ENCODE data around the gene ERMP1. TPM values are rescaled to one million over a fixed set of nuclear protein-coding genes. Genes with fewer than 3 reads are reported as not detected.

The ERMP1 gene
- total and polyA plus RNA-seq, 12 donors = 5.1 to 26.2 (median 22.3) TPM

DNA sequence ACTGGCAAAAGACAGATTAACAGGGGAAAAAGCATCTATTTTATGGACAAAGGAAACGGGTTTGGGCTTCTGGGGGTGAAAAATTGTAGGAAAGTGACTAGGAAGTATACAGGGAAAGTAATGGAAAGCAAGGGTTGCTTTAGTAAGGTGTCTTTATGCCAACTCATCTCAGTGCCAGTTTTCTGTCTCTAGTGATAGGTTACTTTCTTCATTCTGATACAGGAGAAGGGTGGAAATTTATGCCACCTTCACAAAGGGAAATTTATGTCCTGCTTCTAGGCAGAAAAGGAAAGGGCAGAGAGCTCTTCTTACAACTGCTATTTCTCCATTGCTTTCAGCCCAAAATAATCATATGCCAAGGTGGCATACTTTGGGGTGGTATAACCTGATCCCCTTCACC is 20.1 kb upstream of the ERMP1 start:
- intact Hi-C loops (cut with DNase I) = no loop called here
- WGBS, 2 donors = 74 to 83% methylated on average over 1 of the region's 1 CpG

DNA sequence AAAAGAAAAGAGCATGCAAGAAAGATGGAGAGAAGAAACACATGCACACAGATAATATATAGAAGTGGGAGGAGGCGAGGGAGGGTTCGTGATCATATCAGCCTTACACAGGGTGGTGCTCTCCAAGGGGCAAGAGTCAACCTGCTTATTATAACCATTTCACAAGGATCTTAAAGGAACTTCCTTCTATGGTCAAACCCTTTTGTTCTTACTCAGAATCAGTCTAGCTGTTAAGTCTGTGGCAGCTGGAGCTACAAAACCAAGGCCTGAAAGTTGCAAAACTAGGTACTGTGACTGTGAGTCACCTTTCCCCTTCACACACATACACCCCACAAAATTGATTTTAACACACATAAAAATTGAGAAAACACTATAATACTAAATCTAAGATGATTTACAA is 18.5 kb upstream of the ERMP1 start:
- 83 to 87% methylated on average over 2 of the region's 2 CpGs for WGBS, 2 donors
- Histone ChIP-seq H3K9me3 (no peaks in the 10 kb centered on the region), H3K4me1 (peaks cover 0 to 14% (median 0%) of the 10 kb centered on the region in 9 donors), H3K4me3 (no peak overlapping the region), H3K27ac (no peak overlapping the region), H3K27me3 (no peaks in the 10 kb centered on the region), H3K36me3 (no peaks in the 10 kb centered on the region)
- TF ChIP-seq, protein P1, sequence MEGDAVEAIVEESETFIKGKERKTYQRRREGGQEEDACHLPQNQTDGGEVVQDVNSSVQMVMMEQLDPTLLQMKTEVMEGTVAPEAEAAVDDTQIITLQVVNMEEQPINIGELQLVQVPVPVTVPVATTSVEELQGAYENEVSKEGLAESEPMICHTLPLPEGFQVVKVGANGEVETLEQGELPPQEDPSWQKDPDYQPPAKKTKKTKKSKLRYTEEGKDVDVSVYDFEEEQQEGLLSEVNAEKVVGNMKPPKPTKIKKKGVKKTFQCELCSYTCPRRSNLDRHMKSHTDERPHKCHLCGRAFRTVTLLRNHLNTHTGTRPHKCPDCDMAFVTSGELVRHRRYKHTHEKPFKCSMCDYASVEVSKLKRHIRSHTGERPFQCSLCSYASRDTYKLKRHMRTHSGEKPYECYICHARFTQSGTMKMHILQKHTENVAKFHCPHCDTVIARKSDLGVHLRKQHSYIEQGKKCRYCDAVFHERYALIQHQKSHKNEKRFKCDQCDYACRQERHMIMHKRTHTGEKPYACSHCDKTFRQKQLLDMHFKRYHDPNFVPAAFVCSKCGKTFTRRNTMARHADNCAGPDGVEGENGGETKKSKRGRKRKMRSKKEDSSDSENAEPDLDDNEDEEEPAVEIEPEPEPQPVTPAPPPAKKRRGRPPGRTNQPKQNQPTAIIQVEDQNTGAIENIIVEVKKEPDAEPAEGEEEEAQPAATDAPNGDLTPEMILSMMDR (IDR thresholded peaks at IDR 0.05) = no peak
- intact Hi-C loops (cut with DNase I) = no loop called here
- DNase-seq (no peak), ATAC-seq (peak in 1 of 8 donors; percentile 37)

More for the DNA sequence above, 20.1 kb upstream of the ERMP1 start:
- H3K36me3 ChIP-seq = peaks cover 0 to 3% (median 0%) of the 10 kb centered on the region in 9 donors
- no peak for DNase-seq
- peaks cover 0 to 14% (median 0%) of the 10 kb centered on the region in 9 donors for H3K4me1 ChIP-seq
- no peaks in the 10 kb centered on the region for H3K9me3 ChIP-seq
- H3K27me3 ChIP-seq = no peaks in the 10 kb centered on the region
- TF ChIP-seq, protein P1 (IDR thresholded peaks at IDR 0.05) = no peak
- no peak overlapping the region for H3K27ac ChIP-seq
- H3K4me3 ChIP-seq = no peak overlapping the region
- no peak for ATAC-seq

DNA sequence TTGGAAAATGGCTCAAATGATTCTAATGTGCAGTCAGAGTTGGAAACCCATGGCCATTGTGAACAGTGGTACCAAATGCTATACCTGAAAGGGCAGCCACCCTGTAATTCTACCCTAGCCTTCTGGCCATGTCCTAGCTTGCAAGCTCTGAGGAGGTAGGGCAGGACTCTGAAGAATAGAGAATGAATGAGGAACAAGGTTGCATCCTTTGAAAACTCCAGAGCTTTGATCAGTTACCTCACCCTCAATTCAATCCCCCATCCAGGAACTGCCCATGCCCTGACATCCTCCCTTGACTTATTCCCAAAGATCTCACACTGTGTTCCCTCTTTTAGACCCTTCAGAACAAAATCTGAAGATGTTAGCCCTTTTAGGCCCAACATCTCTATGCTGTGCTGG is 17.8 kb upstream of the ERMP1 start:
- no peak overlapping the region for H3K4me3 ChIP-seq
- TF ChIP-seq, protein P1 (IDR thresholded peaks at IDR 0.05) = no peak
- no peaks in the 10 kb centered on the region for H3K27me3 ChIP-seq
- intact Hi-C loops (cut with DNase I) = no loop called here
- ATAC-seq (no peak), DNase-seq (no peak)
- no peak overlapping the region for H3K27ac ChIP-seq
- H3K36me3 ChIP-seq = no peaks in the 10 kb centered on the region
- peaks cover 0 to 14% (median 0%) of the 10 kb centered on the region in 9 donors for H3K4me1 ChIP-seq
- no peaks in the 10 kb centered on the region for H3K9me3 ChIP-seq

DNA sequence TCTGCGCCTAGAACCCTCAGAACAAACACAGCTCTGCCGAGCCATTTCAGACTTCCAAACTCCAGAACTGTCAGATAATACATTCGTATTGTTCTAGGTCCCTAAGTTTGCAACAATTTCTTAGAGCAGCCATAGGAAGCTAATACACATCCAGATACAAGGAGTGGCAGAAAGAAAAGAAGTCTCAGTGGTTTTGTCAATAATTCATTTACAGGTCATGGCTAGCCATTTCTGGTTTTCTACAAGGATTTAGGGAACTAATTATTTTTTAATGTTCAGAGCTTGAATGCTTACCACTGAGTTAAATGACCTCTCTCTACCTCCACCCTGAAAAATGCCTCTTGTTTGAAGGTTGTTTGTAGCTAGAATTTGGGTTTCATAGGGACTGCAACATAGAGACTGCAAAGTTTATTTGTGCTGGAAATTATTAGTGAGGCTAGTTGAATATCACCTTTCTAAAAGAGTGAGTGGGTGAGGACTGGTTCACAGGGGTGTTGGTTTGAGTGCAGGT is 15.5 kb upstream of the ERMP1 start:
- H3K27me3 ChIP-seq = no peaks in the 10 kb centered on the region
- H3K9me3 ChIP-seq = no peaks in the 10 kb centered on the region
- no peak for DNase-seq
- intact Hi-C loops (cut with DNase I) = no loop called here
- WGBS, 2 donors = 82 to 86% methylated on average over 3 of the region's 3 CpGs
- ATAC-seq = no peak
- no peak overlapping the region for H3K4me3 ChIP-seq
- TF ChIP-seq, protein P1 (IDR thresholded peaks at IDR 0.05) = no peak
- peaks cover 0 to 33% (median 0%) of the 10 kb centered on the region in 9 donors for H3K4me1 ChIP-seq
- H3K27ac ChIP-seq = no peak overlapping the region
- H3K36me3 ChIP-seq = no peaks in the 10 kb centered on the region

All from heart right ventricle (tissue), 16 donors.